ENCODE results near the gene PRSS23.

DNA sequence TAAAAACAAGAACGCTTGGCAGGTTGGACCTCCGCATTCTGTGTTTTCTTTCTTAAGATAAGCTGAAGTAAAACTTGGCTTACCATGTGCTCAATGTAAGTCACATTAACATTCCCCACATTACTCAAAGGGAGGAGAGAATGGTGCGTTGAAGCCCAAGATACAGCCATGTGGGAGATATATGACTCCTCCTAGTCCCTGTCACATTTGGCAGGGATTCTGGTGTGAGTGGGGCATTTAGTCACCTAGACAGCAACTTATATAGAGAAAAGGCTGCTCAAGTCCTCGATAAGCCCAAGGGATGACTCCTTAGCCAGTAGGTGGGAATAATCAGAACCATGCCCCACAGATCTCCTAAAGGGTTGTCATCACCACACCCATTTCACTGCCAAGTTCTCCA lies 4.6 kb downstream of the PRSS23 start:
- TF ChIP-seq, protein P1, sequence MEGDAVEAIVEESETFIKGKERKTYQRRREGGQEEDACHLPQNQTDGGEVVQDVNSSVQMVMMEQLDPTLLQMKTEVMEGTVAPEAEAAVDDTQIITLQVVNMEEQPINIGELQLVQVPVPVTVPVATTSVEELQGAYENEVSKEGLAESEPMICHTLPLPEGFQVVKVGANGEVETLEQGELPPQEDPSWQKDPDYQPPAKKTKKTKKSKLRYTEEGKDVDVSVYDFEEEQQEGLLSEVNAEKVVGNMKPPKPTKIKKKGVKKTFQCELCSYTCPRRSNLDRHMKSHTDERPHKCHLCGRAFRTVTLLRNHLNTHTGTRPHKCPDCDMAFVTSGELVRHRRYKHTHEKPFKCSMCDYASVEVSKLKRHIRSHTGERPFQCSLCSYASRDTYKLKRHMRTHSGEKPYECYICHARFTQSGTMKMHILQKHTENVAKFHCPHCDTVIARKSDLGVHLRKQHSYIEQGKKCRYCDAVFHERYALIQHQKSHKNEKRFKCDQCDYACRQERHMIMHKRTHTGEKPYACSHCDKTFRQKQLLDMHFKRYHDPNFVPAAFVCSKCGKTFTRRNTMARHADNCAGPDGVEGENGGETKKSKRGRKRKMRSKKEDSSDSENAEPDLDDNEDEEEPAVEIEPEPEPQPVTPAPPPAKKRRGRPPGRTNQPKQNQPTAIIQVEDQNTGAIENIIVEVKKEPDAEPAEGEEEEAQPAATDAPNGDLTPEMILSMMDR (IDR thresholded peaks at IDR 0.05; ENCODE audit: insufficient read depth, low read length, poor library complexity, severe bottlenecking), result no peak
- no peak for TF ChIP-seq EZH2phosphoT487 (conservative IDR thresholded peaks at IDR 0.05; ENCODE audit: low read length)

Data from SU-DHL-6 (cell line).